ENCODE measurements around the gene C10orf90.

C10orf90 gene

GRCh38 chr10:126536656-126537055, 133.8 kb downstream of the C10orf90 start:
- no peak for DNase-seq

- DNase-seq: no peak
These were observed 134.3 kb downstream of the C10orf90 start for GRCh38 chr10:126536148-126536547.

- DNase-seq: no peak
These were observed 136.8 kb downstream of the C10orf90 start for GRCh38 chr10:126533644-126534043.

- no peak for DNase-seq
These were observed 142.1 kb downstream of the C10orf90 start for GRCh38 chr10:126528315-126528835.

- DNase-seq: no peak
These were observed 142.7 kb downstream of the C10orf90 start for GRCh38 chr10:126527645-126528314.

- no peak for DNase-seq
These were observed 145.2 kb downstream of the C10orf90 start for GRCh38 chr10:126525326-126525725.

- no peak for DNase-seq
These were observed 146.0 kb downstream of the C10orf90 start for GRCh38 chr10:126524526-126524925.

- DNase-seq: no peak
These were observed 147.4 kb downstream of the C10orf90 start for GRCh38 chr10:126523071-126523470.

- DNase-seq: no peak
These were observed 149.1 kb downstream of the C10orf90 start for GRCh38 chr10:126521399-126521798.

GRCh38 chr10:126520751-126521317, 149.7 kb downstream of the C10orf90 start:
- DNase-seq: no peak

GRCh38 chr10:126519992-126520391, 150.5 kb downstream of the C10orf90 start:
- no peak for DNase-seq

GRCh38 chr10:126519185-126519584, 151.3 kb downstream of the C10orf90 start:
- DNase-seq: no peak

GRCh38 chr10:126518218-126519080, 152.0 kb downstream of the C10orf90 start:
- no peak for DNase-seq

- DNase-seq: no peak
These were observed 154.0 kb downstream of the C10orf90 start for GRCh38 chr10:126516515-126516914.

- DNase-seq: no peak
These were observed 158.5 kb downstream of the C10orf90 start for GRCh38 chr10:126511917-126512479.

GRCh38 chr10:126509182-126509581, 161.3 kb downstream of the C10orf90 start:
- no peak for DNase-seq

- DNase-seq: no peak
These were observed 161.9 kb downstream of the C10orf90 start for GRCh38 chr10:126508535-126509040.

- DNase-seq: no peak
These were observed 165.8 kb downstream of the C10orf90 start for GRCh38 chr10:126504761-126505112.

- no peak for DNase-seq
These were observed 166.3 kb downstream of the C10orf90 start for GRCh38 chr10:126504063-126504760.

GRCh38 chr10:126503392-126504062, 167.0 kb downstream of the C10orf90 start:
- DNase-seq: no peak

- DNase-seq: no peak
These were observed 168.1 kb downstream of the C10orf90 start for GRCh38 chr10:126502441-126502840.

GRCh38 chr10:126501828-126502227, 168.7 kb downstream of the C10orf90 start:
- no peak for DNase-seq

All from NCI-H2107 (cell line).